GM10266 (cell line): ENCODE data around the gene IL23R.

Experiments used
- DNase-seq: peaks from one replicate; pipeline ENCODE4 v3.0.0; 2012; ENCODE audit errors: extremely low spot score
- TF ChIP-seq, protein P1 (sequence below): IDR thresholded peaks from 2 replicates; pipeline ENCODE4 v1.5.1; 2012; ENCODE audit warnings: mild to moderate bottlenecking, low read depth; ENCODE audit not compliant: control insufficient read depth, insufficient read depth; ENCODE audit errors: missing control alignments

The IL23R gene

DNA sequence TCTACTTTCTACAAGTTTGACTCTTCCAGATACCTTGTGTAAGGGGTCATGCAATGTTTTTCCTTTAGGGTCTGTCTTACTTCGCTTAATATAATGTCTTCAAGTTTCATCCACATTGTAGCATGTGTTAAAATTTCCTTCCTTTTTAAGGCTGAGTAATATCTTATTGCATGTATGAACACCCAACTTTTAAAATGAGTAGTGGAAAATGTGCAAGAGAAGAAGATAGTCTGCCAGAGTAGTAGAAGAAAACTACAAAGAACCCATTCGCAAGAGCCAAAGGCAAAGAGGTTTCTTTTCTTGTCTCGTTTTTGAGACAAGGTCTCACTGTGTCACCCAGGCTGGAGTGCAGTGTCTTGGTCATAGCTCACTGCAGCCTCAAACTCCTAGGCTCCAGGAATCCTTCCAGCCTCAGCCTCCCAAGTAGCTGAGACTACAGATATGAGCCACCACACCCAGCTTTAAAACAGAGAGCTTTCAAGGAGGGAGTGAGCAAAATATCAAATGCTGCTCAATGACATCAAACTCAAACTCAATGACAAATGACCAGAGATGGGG, 9.4 kb downstream of the IL23R start:
- no peak for DNase-seq
- TF ChIP-seq, protein P1, sequence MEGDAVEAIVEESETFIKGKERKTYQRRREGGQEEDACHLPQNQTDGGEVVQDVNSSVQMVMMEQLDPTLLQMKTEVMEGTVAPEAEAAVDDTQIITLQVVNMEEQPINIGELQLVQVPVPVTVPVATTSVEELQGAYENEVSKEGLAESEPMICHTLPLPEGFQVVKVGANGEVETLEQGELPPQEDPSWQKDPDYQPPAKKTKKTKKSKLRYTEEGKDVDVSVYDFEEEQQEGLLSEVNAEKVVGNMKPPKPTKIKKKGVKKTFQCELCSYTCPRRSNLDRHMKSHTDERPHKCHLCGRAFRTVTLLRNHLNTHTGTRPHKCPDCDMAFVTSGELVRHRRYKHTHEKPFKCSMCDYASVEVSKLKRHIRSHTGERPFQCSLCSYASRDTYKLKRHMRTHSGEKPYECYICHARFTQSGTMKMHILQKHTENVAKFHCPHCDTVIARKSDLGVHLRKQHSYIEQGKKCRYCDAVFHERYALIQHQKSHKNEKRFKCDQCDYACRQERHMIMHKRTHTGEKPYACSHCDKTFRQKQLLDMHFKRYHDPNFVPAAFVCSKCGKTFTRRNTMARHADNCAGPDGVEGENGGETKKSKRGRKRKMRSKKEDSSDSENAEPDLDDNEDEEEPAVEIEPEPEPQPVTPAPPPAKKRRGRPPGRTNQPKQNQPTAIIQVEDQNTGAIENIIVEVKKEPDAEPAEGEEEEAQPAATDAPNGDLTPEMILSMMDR = no peak

DNA sequence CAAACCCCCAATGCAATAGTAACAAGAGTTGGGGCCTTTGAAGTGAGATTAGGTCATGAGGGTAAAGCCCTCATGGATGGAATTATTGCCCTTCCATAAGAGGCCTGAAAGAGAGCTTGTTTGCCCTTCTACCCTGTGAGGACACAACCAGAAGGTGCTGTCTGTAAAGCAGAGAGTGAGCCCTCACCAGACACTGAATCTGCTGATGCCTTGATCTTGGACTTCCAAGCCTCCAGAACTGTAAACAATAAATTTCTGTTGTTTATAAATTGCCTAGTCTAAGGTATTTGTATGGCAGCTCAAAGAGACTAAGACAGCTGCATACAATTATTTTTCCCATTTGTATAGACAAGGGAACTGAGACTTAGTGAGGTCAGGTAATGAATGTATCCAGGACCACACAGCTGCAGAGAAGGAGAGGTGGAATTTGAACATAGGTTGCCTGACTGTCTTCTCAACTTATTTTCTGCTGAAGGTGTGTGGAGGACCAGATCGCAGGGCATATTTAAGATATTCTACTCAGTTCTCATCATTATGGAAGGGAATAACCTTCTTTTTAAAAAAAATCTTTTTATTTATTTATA, 18.7 kb downstream of the IL23R start:
- DNase-seq = no peak
- TF ChIP-seq, protein P1 = no peak

DNA sequence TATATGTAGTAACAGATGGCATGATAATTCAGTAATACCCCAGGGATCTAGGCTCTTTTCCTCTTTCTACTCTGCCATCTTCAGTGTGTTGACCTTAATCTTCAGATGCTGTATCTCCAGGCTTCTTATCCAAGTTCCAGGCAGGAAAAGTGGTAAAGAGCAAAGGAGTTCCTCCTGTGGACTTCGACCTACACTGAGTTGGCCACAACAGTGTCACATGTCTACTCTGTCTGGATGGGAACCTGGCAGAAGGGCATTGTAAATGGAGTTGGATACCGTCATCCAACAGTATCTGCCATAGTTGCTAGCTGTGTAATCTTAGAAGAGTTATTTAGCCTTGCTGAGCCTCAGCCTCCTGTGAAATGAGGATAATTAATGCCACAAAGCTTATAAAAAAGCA, 21.9 kb downstream of the IL23R start:
- no peak for DNase-seq
- TF ChIP-seq, protein P1 = no peak

DNA sequence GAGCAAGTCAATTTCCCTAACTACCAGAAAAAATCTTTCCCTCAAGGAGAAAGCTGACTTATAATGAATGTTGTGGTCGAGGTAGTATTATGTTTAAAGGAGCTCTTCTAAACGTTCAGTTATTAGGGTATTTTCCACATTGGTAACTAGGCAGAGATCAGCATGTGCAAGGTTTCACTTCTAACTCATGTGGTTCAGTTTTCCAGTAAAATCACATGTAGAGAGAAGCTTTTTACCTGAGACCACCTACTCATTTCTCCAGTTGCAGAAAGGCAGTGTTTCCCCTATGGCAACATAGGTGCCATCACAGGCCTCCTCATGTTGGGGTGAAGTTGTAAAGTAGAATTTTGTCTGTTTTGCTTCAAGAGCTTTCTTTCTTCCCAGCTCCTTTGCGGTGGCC, 23.7 kb downstream of the IL23R start:
- no peak for DNase-seq
- TF ChIP-seq, protein P1 = no peak

DNA sequence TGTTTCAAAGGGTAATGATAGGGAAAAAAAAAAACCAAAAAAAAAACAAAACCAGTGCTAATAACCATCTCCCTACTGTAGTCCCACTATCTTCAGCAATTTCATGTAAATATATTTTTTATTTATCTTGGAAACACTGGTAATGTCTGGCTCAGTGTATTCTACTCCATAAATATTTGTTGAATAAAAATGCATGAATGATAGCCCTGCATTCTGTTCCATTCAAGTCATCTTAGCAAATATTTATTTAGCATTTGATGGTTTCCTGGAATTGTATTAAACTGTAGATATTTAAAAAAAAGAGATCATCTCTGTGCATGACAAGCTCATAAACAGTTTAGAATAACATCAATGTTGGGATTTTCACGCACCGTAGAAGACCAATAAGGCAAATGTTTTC, 24.2 kb downstream of the IL23R start:
- no peak for DNase-seq
- TF ChIP-seq, protein P1 = no peak

DNA sequence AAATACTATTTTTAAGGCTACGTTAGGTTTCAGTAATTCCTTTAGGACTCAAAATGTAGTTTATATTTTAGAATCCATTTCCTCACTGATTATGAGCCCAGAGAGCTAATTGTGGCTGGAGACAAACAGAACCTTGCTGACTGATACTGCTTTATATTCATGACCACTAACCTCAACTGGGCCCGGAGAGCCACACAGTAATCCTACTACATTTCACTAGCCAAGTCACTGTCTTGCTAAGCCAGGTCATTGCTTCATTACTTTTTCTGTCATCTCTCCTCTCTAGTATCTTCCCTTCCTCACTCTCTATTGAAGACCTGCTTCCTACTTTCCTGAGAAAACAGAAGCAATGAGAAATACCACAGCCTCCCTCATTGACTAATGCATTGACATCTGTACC, 24.7 kb downstream of the IL23R start:
- no peak for DNase-seq
- TF ChIP-seq, protein P1 = no peak

DNA sequence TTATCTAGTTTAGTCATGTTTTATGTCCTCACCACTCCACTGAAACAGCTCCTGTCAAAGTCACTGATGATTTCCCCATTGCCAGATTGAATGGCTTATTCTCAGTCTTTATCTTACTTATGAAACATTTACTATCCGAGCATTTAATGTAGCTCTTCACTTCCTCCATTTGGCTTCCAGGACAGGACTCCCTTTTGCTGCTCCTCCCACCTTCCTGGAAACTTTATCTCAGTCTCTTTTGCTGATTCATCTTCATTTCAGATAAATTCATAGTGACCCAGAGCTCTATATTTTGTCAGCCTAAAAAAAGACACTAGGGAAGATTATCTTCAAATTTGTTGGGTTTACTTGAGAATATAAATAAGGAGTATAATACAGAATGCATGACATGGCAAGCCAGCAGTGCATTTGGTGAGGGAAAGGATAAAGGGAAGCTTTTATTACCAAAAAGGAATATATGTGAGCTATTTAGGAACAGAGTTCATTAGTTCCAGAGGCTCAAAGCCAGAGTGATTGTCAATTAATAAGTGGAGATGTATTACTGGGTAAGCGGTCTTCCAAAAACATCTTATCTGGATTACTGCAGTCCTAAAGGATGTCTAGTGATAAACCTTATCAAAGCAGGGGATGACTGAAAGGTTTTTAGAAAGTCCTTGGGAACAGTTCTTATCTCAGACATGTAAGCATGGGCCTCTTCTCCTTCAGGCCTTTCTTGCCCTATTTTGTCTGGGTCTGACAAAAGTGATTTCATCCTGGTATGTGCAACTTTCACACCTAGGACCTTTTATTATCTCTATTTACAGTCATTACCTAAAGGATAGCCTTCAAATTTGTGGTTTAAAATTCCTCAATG, 25.6 kb downstream of the IL23R start:
- TF ChIP-seq, protein P1 = no peak
- DNase-seq = no peak
